Karpas-422 (cell line): ENCODE results near the gene ANKRD13B. TPM values are rescaled to one million over a fixed set of nuclear protein-coding genes. Genes with fewer than 3 reads are reported as not detected.

ENCODE experiments used
- DNase-seq: peaks from one replicate; pipeline ENCODE4 v3.0.0-alpha.2; 2015
- H2AFZ ChIP-seq: fragments of 200-600 bp; sonication (generic); 2 replicates; pipeline ENCODE4 v1.6.1; 2014; ENCODE audit warnings: antibody characterized with exemption, low read length, mixed read lengths
- H3K27ac ChIP-seq: fragments of 200-600 bp; sonication (generic); 2 replicates; pipeline ENCODE4 v1.5.1; 2014; ENCODE audit warnings: mild to moderate bottlenecking, low read length, moderate library complexity
- H3K27me3 ChIP-seq: fragments of 200-600 bp; sonication (generic); 2 replicates; pipeline ENCODE4 v1.6.1; 2014; ENCODE audit warnings: low read length, mixed read lengths
- H3K36me3 ChIP-seq: fragments of 200-600 bp; sonication (generic); 2 replicates; pipeline ENCODE4 v1.6.1; 2014; ENCODE audit warnings: low read length, mixed read lengths; ENCODE audit not compliant: insufficient read depth
- H3K4me1 ChIP-seq: fragments of 200-600 bp; sonication (generic); 2 replicates; pipeline ENCODE4 v1.6.1; 2014; ENCODE audit warnings: mild to moderate bottlenecking, low read length, mixed read lengths
- H3K4me2 ChIP-seq: fragments of 200-600 bp; sonication (generic); 2 replicates; pipeline ENCODE4 v1.6.1; 2014; ENCODE audit warnings: low read length, low read depth, mild to moderate bottlenecking; ENCODE audit not compliant: poor library complexity, severe bottlenecking
- H3K4me3 ChIP-seq: fragments of 200-600 bp; sonication (generic); 2 replicates; pipeline ENCODE4 v1.5.1; 2014; ENCODE audit warnings: mild to moderate bottlenecking, antibody characterized with exemption, low read length, mixed read lengths
- H3K79me2 ChIP-seq: fragments of 200-600 bp; sonication (generic); 2 replicates; pipeline ENCODE4 v1.6.1; 2014; ENCODE audit warnings: mild to moderate bottlenecking, low read length, mixed read lengths
- H3K9ac ChIP-seq: fragments of 200-600 bp; sonication (generic); 2 replicates; pipeline ENCODE4 v1.6.0; 2014; ENCODE audit warnings: low read length
- H3K9me2 ChIP-seq: fragments of 200-600 bp; sonication (generic), shearing (Covaris generic); replicated peaks from 2 replicates; pipeline ENCODE4 v1.6.0; 2014; ENCODE audit warnings: mild to moderate bottlenecking, low read length, moderate library complexity; ENCODE audit not compliant: insufficient read depth
- H3K9me3 ChIP-seq: fragments of 300-700, 200-600 bp; sonication (generic); 2 replicates; pipeline ENCODE4 v1.6.1; 2014; ENCODE audit warnings: low read length, mixed read lengths
- H4K20me1 ChIP-seq: fragments of 200-600 bp; sonication (generic); 2 replicates; pipeline ENCODE4 v1.6.1; 2014; ENCODE audit warnings: mild to moderate bottlenecking, antibody characterized with exemption, low read length, low read depth; ENCODE audit not compliant: insufficient read depth
- total RNA-seq: library from RNA; depleted of rRNA; stranded (reverse); fragments of >200 nt; shearing (Covaris generic); gene quantifications from 2 replicates; pipeline ENCODE4 v1.2.3, GENCODE V29; 2014; ENCODE audit warnings: low replicate concordance

The ANKRD13B gene
- total RNA-seq, 1 experiment from 2014 or later = 3.5 TPM

DNA sequence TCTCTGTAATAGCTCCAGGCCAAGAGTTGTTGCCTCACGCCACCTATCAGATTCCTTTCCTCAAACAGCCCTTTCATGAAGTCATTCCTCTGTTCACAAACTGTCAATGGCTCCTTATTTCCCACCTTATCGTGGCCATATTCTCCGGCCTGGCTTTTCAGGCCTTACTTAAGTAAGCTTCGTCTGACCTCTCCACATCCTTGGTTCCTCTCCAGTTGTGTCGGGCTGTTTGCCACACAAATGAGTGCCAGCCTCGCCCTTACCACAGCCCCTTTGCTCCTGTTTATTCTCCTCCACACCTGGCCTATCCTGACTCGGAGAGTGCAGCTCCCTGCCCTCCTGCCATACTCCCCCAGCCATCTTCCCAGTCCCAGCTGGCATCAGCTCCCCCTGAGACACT, 22.4 kb upstream of the ANKRD13B start:
- no peak overlapping the region for H3K27ac ChIP-seq
- H3K9me3 ChIP-seq = no peaks in the 10 kb centered on the region
- DNase-seq = no peak
- no peak overlapping the region for H3K4me2 ChIP-seq
- H4K20me1 ChIP-seq = no peaks in the 10 kb centered on the region
- H3K9me2 ChIP-seq = no peaks in the 10 kb centered on the region
- peaks cover 12% of the 10 kb centered on the region for H3K79me2 ChIP-seq
- H3K4me3 ChIP-seq = no peak overlapping the region
- peaks cover 13% of the 10 kb centered on the region for H3K4me1 ChIP-seq
- no peaks in the 10 kb centered on the region for H3K27me3 ChIP-seq
- no peak overlapping the region for H3K9ac ChIP-seq
- peaks cover 5% of the 10 kb centered on the region; the same call in 1 of the 2 replicates for H3K36me3 ChIP-seq
- H2AFZ ChIP-seq = no peak overlapping the region

DNA sequence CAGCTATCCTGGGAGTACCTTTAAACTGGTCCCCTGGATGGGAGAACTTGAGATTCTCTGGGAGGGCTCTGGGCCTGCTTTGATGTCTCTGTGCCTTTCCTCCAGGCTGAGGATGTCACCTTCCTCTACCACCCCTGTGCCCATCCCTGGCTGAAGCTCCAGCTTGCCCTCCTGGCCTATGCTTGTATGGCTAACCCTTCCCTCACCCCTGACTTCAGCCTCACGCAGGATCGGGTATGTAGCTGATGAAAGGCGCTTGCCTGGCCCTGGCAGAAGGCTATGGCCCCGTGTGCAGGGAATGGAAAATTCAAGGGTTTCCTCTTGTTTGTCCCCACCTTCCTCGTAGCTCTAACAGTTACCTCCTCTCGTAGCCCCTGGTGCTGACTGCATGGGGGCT, 21.4 kb upstream of the ANKRD13B start:
- no peak overlapping the region for H3K4me2 ChIP-seq

DNA sequence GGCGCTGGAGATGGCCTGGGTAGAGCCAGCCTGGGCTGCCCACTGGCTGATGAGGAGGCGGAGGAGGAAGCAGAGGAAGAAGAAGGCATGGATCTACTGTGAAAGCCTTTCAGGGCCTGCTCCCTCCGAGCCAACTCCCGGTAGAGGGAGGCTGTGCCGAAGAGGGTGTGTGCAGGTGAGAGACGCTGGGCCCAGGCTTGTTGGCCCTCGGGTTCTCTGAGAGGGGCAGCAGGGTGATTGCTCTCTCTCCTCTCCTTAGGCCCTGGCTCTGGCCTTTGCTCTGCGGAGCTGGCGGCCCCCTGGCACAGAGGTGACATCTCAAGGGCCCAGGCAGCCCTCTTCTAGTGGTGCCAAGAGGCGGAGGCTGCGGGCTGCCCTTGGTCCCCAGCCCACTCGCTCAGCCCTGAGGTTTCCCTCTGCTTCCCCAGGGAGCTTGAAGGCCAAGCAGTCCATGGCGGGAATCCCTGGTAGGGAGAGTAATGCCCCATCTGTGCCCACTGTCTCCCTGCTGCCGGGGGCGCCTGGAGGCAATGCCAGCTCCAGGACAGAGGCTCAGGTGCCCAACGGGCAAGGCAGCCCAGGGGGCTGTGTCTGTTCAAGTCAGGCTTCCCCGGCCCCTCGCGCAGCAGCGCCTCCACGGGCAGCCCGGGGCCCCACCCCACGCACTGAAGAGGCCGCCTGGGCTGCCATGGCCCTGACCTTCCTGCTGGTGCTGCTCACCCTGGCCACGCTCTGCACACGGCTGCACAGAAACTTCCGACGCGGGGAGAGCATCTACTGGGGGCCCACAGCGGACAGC, 20.9 kb upstream of the ANKRD13B start:
- Histone ChIP-seq H3K36me3 (peaks cover 5% of the 10 kb centered on the region; the same call in 1 of the 2 replicates), H3K79me2 (peaks cover 8% of the 10 kb centered on the region; the same call in 1 of the 2 replicates), H3K9me2 (no peaks in the 10 kb centered on the region), H3K4me3 (no peak overlapping the region), H4K20me1 (no peaks in the 10 kb centered on the region), H3K9ac (no peak overlapping the region), H3K27ac (no peak overlapping the region), H2AFZ (no peak overlapping the region), H3K4me2 (no peak overlapping the region), H3K27me3 (no peaks in the 10 kb centered on the region), H3K4me1 (peaks cover 9% of the 10 kb centered on the region), H3K9me3 (no peaks in the 10 kb centered on the region)
- no peak for DNase-seq

More for the DNA sequence above, 21.4 kb upstream of the ANKRD13B start:
- no peaks in the 10 kb centered on the region for H4K20me1 ChIP-seq
- no peaks in the 10 kb centered on the region for H3K9me3 ChIP-seq
- no peak overlapping the region for H2AFZ ChIP-seq
- DNase-seq = no peak
- H3K27ac ChIP-seq = no peak overlapping the region
- peaks cover 8% of the 10 kb centered on the region; the same call in 1 of the 2 replicates for H3K79me2 ChIP-seq
- no peaks in the 10 kb centered on the region for H3K27me3 ChIP-seq
- H3K9me2 ChIP-seq = no peaks in the 10 kb centered on the region
- no peak overlapping the region for H3K4me3 ChIP-seq
- peaks cover 5% of the 10 kb centered on the region; the same call in 1 of the 2 replicates for H3K36me3 ChIP-seq
- no peak overlapping the region for H3K9ac ChIP-seq
- H3K4me1 ChIP-seq = peaks cover 9% of the 10 kb centered on the region

DNA sequence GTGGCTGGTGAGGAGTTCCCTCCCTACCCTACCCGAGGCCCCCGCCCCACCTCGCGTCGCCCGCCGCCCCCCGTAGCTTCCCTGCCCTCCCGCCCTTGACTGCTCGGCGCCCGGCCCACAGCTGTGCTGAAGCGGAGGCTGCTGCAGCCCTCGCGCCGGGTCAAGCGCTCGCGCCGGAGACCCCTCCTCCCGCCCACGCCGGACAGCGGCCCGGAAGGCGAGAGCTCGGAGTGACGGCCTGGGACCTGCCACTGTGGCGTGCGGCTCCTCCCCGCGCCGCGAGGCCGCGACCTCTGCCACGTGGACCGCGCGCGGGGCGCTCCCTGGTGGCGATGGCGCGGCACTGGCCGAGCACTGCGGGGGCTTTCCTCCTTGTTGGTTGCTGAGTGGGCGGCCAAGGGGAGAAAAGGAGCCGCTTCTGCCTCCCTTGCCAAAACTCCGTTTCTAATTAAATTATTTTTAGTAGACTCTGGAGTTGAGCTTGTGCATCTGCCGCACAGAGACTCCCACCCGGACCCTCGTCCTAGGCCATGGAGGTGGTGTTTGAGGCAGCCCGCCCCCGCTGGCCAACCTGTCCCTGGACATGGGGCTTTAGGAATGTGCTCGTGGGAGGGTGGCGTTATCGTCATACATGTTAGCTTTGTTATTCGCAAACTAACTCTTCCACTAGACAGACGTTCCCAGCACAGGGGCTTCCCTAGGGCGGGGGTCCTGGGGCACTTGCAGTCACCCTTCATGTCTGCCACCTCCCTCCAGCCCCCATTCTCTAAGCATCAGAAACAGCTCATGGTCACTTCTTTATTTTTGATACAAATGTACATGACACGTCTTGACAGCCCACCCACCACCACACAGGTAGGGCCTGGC, 20.0 kb upstream of the ANKRD13B start:
- H3K4me3 ChIP-seq = no peak overlapping the region
- H3K27ac ChIP-seq = no peak overlapping the region
- DNase-seq = no peak
- H3K4me2 ChIP-seq = no peak overlapping the region
- H3K9me2 ChIP-seq = no peaks in the 10 kb centered on the region
- no peak overlapping the region for H2AFZ ChIP-seq
- H3K36me3 ChIP-seq = peaks cover 5% of the 10 kb centered on the region; the same call in 1 of the 2 replicates
- peaks cover 8% of the 10 kb centered on the region; the same call in 1 of the 2 replicates for H3K79me2 ChIP-seq
- H3K27me3 ChIP-seq = no peaks in the 10 kb centered on the region
- no peak overlapping the region for H3K9ac ChIP-seq
- no peaks in the 10 kb centered on the region for H4K20me1 ChIP-seq
- H3K9me3 ChIP-seq = no peaks in the 10 kb centered on the region
- H3K4me1 ChIP-seq = peaks cover 9% of the 10 kb centered on the region

DNA sequence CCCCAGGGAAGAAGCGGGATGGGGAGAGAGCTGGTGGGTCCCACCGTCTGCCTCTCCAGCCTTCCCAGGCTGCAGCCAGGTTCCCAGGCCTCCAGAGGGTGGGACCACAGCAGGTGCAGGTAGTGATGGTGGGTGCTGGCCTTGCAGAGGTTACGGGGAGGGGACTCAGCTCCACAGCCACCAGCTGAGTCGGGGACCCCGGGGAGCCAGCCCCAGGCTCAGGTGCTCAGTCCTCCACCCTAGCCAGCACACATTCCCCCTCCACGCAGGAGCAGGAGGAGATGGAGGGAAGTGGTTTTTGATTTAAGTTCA, 19.4 kb upstream of the ANKRD13B start:
- H3K36me3 ChIP-seq = peaks cover 8% of the 10 kb centered on the region; the same call in 1 of the 2 replicates

DNA sequence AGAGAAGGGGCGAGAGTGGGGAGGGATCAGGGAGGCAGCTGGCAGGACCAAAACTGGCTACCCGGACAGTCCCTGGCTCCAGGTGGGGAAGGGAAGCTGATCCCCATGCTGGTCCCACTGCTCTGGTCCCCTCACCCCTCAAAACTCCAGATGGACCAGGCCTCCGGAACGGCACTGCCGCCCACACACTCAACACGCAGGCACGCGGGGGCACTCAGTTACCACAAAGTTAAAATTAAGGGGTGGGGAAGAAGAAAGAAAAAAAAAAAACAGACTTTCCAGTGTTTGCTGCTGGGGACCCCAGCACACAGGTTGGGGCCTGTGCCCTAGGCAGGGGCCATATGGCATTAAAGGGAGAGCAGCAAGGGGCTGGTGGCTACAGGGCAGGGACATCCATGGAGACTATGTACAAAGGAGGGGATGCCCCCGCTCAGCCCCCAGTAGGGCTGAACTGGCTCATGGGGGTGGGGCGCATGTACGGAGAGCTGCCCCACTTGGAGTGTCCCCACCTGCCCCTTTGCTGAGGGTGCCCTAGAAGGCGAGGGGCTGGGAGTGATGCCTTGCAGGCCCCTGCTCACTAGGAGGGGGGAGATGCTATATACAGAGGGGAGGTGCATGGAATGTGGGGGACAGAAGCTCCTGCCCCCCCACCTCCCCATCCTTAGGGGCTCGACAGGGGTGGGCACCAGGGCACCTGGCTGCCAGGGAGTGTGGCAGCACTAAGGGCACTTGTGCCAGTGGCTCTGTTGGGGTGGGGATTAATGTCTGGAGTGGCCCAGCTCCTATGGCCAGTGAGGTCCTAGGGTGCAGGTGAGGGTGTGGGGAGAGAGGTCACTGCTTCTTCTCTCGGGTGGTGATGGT, 18.8 kb upstream of the ANKRD13B start:
- Histone ChIP-seq H3K4me2 (no peak overlapping the region), H4K20me1 (no peaks in the 10 kb centered on the region), H3K27ac (no peak overlapping the region), H3K9me2 (no peaks in the 10 kb centered on the region), H3K79me2 (peaks cover 4% of the 10 kb centered on the region; the same call in 1 of the 2 replicates), H2AFZ (no peak overlapping the region), H3K27me3 (no peaks in the 10 kb centered on the region), H3K9me3 (no peaks in the 10 kb centered on the region), H3K9ac (no peak overlapping the region), H3K4me1 (peaks cover 6% of the 10 kb centered on the region), H3K36me3 (peaks cover 8% of the 10 kb centered on the region; the same call in 1 of the 2 replicates), H3K4me3 (no peak overlapping the region)
- no peak for DNase-seq

More for the DNA sequence above, 19.4 kb upstream of the ANKRD13B start:
- Histone ChIP-seq H3K4me1 (peaks cover 9% of the 10 kb centered on the region), H4K20me1 (no peaks in the 10 kb centered on the region), H3K9me2 (no peaks in the 10 kb centered on the region), H3K4me2 (no peak overlapping the region), H3K79me2 (peaks cover 8% of the 10 kb centered on the region; the same call in 1 of the 2 replicates), H3K9me3 (no peaks in the 10 kb centered on the region), H3K27ac (no peak overlapping the region), H2AFZ (no peak overlapping the region), H3K4me3 (no peak overlapping the region), H3K9ac (no peak overlapping the region), H3K27me3 (no peaks in the 10 kb centered on the region)
- no peak for DNase-seq

DNA sequence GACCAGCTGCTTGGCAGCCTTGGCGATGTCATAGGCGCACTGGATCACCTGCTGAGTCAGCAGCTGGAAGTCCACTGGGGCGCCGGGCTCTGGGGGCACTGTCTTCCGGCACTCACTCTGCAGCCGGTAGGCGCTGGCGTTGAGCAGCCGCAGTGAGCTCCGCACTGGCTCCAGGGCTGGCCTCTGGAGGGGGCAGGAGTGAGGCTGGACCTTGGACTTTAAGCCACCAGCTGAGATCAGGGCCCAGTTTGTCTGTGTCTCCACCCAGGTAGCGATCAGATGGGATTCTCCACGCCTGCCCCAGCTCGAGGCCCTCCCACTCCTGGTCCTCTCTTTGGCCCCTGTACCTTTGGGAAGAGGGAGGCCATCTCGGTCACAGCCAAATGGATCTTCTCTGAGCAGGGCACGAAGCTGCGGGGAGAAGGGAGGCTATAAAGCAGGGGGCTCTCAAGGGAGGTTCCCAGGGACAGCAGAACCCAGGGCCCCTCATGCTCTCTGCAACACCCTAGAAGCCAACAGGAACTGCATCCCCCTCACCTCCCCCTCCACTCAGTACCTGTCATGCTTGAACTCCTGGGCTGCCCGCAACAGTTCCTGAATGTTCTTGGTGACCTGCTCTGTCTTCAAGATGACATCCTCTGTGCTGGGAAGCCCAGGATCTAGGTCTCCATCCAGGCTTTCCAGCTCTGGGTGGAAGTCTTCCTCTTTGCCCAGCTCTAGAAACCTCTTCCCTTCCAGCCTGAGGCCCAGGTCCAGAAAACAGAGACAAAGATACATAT, 18.0 kb upstream of the ANKRD13B start:
- H3K4me1 ChIP-seq = no peaks in the 10 kb centered on the region
- H3K4me3 ChIP-seq = no peak overlapping the region
- no peak overlapping the region for H3K9ac ChIP-seq
- peaks cover 8% of the 10 kb centered on the region; the same call in 1 of the 2 replicates for H3K36me3 ChIP-seq
- no peak overlapping the region for H2AFZ ChIP-seq
- H3K27me3 ChIP-seq = no peaks in the 10 kb centered on the region
- H3K4me2 ChIP-seq = no peak overlapping the region
- no peak for DNase-seq
- peaks cover 4% of the 10 kb centered on the region; the same call in 1 of the 2 replicates for H3K79me2 ChIP-seq
- no peaks in the 10 kb centered on the region for H3K9me2 ChIP-seq
- H3K9me3 ChIP-seq = no peaks in the 10 kb centered on the region
- H3K27ac ChIP-seq = no peak overlapping the region
- no peaks in the 10 kb centered on the region for H4K20me1 ChIP-seq
